OCI-LY7 (cell line): ENCODE data around the gene FBXW11. TPM values are rescaled to one million over a fixed set of nuclear protein-coding genes. Genes with fewer than 3 reads are reported as not detected.
A peak's percentile ranks its signal among the peaks of the same experiment; 100 is the strongest.

Experiments used
- BruUV-seq: library from RNA; stranded (reverse); fragments of 400-500 nt; replicated peaks from 2 replicates; lab custom pipeline; 2021; lab: Mats Ljungman, UMichigan
- CTCF ChIA-PET: fragments of 300-600 bp; sonication (Branson Sonifier 250); formaldehyde crosslinking; loops from one replicate; lab custom pipeline; 2022; ENCODE audit warnings: antibody characterized with exemption; ENCODE audit not compliant: unreplicated experiment; lab: Charles Lee
- POLR2A ChIA-PET: fragments of 300-600 bp; sonication (Branson Sonifier 250); formaldehyde crosslinking; loops from one replicate; lab custom pipeline; 2022; ENCODE audit warnings: antibody characterized with exemption; lab: Charles Lee
- DNase-seq: peaks from one replicate; pipeline ENCODE4 v3.0.0-alpha.2; 2015; ENCODE audit warnings: low spot score
- H2AFZ ChIP-seq: fragments of 200-600 bp; sonication (generic), shearing (Covaris generic); 2 replicates; pipeline ENCODE4 v1.6.1; 2014; ENCODE audit warnings: mild to moderate bottlenecking, antibody characterized with exemption, low read length, moderate library complexity
- H3K27ac ChIP-seq: fragments of 200-600 bp; sonication (generic); 2 replicates; pipeline ENCODE4 v1.5.1; 2014; ENCODE audit warnings: mixed run types, low read depth, mild to moderate bottlenecking, moderate library complexity, low read length, inconsistent platforms; ENCODE audit not compliant: poor library complexity, severe bottlenecking
- H3K36me3 ChIP-seq: fragments of 200-600 bp; sonication (generic); 2 replicates; pipeline ENCODE4 v1.6.1; 2014; ENCODE audit warnings: mild to moderate bottlenecking, antibody characterized with exemption, low read length, moderate library complexity, mixed read lengths; ENCODE audit not compliant: insufficient read depth
- H3K4me1 ChIP-seq: fragments of 200-600 bp; sonication (generic); 2 replicates; pipeline ENCODE4 v1.5.1; 2014; ENCODE audit warnings: mild to moderate bottlenecking, low read length; ENCODE audit not compliant: insufficient read depth, poor library complexity, severe bottlenecking
- H3K4me2 ChIP-seq: fragments of 200-600 bp; sonication (generic); 2 replicates; pipeline ENCODE4 v1.6.1; 2014; ENCODE audit warnings: mild to moderate bottlenecking, low read length
- H3K4me3 ChIP-seq: fragments of 200-600 bp; sonication (generic); 2 replicates; pipeline ENCODE4 v1.5.1; 2014; ENCODE audit warnings: mild to moderate bottlenecking, low read depth, low read length; ENCODE audit not compliant: poor library complexity, severe bottlenecking
- H3K79me2 ChIP-seq: fragments of 200-600 bp; sonication (generic); 2 replicates; pipeline ENCODE4 v1.6.1; 2016; ENCODE audit warnings: low read depth, mild to moderate bottlenecking, low read length, moderate library complexity, mixed read lengths; ENCODE audit not compliant: insufficient read depth
- H3K9me2 ChIP-seq: fragments of 200-600 bp; sonication (generic); 2 replicates; pipeline ENCODE4 v1.6.1; 2016; ENCODE audit warnings: mild to moderate bottlenecking, low read length, mixed read lengths; ENCODE audit not compliant: insufficient read depth
- H3K9me3 ChIP-seq: fragments of 200-600 bp; sonication (generic); 2 replicates; pipeline ENCODE4 v1.6.1; 2014; ENCODE audit warnings: mild to moderate bottlenecking, mixed run types, low read length, mixed read lengths
- H4K20me1 ChIP-seq: fragments of 200-600 bp; sonication (generic); 2 replicates; pipeline ENCODE4 v1.6.1; 2014; ENCODE audit warnings: mild to moderate bottlenecking, antibody characterized with exemption, low read length, moderate library complexity, mixed read lengths; ENCODE audit not compliant: insufficient read depth
- CTCF ChIP-seq: fragments of 200-600 bp; sonication (generic); conservative IDR thresholded peaks from 2 replicates; pipeline ENCODE4 v1.5.1; 2014; ENCODE audit warnings: mild to moderate bottlenecking, antibody characterized with exemption, low read length, moderate library complexity, mixed read lengths
- EZH2phosphoT487 ChIP-seq: fragments of 200-600 bp; sonication (generic); IDR thresholded peaks from 2 replicates; pipeline ENCODE4 v1.6.1; 2018; ENCODE audit warnings: low read depth, borderline replicate concordance, mild to moderate bottlenecking, mixed run types, antibody characterized with exemption, low read length, moderate library complexity, mixed read lengths
- intact Hi-C: fragments of 100-400 bp; cut with micrococcal nuclease; formaldehyde crosslinking; loops from one replicate; pipeline ENCODE4 v1.10.0; 2022; ENCODE audit not compliant: unreplicated experiment
- total RNA-seq, 2 experiments: library from RNA; depleted of rRNA in 1 of 2; stranded (reverse); fragments of >200 nt in 1 of 2; shearing (Covaris generic) in 1 of 2; gene quantifications; 2 replicates each; pipeline ENCODE4 v1.2.3, GENCODE V29; 2014 to 2022

Gene FBXW11
- total RNA-seq, 2 experiments from 2014 or later: 33.0 to 51.5 TPM

DNA sequence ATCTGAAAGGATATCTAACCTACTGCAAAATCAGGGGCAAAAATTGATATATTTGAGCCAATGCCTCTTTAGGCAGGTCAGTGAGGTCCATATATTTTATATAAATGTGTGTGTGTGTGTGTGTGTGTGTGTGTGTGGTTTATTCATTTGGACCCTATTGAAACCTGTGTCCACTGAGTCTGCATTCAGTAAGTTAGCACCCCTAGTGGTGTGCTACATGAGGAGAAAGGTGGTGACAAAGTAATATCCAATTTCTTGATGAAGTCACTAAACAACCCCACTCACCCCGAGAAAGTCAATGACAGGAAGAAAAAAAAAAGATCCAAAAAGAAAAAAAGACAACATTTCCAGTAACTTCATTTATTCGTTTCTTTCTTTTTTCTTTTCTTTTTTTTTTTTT, 4.1 kb downstream of the FBXW11 start:
- Histone ChIP-seq H3K4me1 (peaks cover 48% of the 10 kb centered on the region), H3K4me3 (no peak overlapping the region), H3K36me3 (peaks cover 3% of the 10 kb centered on the region), H3K9me2 (no peaks in the 10 kb centered on the region), H4K20me1 (peaks cover 44% of the 10 kb centered on the region; the same call in 1 of the 2 replicates), H3K27ac (no peak overlapping the region), H3K4me2 (no peak overlapping the region), H3K79me2 (peaks cover 89% of the 10 kb centered on the region), H3K9me3 (no peaks in the 10 kb centered on the region), H2AFZ (no peak overlapping the region)
- ChIA-PET POLR2A (no interaction called here), CTCF (no interaction called here)
- DNase-seq: peak; percentile 65
- no TSS peak for BruUV-seq
- intact Hi-C loops: loop anchor here (1.0 kb wide), 1 partner anchor 90 kb away; no protein-coding TSS in a partner anchor
- TF ChIP-seq EZH2phosphoT487 (no peak), CTCF (peak; percentile 80)

DNA sequence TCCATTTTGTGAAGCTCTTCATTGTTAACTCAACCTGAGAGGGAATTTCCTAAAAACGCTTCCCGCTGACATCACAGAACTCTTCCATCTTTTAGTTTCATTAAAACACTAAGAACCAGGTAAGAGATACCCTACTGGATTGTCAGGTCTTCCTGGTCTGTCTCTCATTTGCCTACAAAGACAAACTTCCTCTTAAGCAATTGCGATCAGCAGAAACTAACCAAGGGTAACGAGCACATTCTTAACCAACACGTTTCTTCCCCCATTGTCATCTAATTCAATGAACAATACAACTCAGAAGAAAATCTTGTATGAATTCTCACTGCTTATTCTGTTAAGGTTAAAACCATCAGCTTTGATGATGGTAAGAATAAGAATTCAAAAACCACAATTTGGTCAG, 6.6 kb downstream of the FBXW11 start:
- peak; percentile 60 for DNase-seq
- H3K9me3 ChIP-seq: no peaks in the 10 kb centered on the region
- ChIA-PET POLR2A (interaction anchor here (0.6 kb wide), 1 partner anchor 111 kb away, joined by 3 read pairs; no protein-coding TSS in a partner anchor), CTCF (no interaction called here)
- peaks cover 42% of the 10 kb centered on the region; the same call in 1 of the 2 replicates for H4K20me1 ChIP-seq
- H3K4me3 ChIP-seq: peak overlapping the region; percentile 56
- peaks cover 25% of the 10 kb centered on the region for H3K36me3 ChIP-seq
- peak overlapping the region; percentile 13; the same call in 1 of the 2 replicates for H2AFZ ChIP-seq
- H3K9me2 ChIP-seq: no peaks in the 10 kb centered on the region
- intact Hi-C loops: no loop called here
- H3K4me2 ChIP-seq: peak overlapping the region; percentile 73
- H3K27ac ChIP-seq: peak overlapping the region; percentile 27
- H3K79me2 ChIP-seq: peaks cover 97% of the 10 kb centered on the region
- peaks cover 52% of the 10 kb centered on the region for H3K4me1 ChIP-seq
- BruUV-seq: no TSS peak
- TF ChIP-seq CTCF (no peak), EZH2phosphoT487 (no peak)

DNA sequence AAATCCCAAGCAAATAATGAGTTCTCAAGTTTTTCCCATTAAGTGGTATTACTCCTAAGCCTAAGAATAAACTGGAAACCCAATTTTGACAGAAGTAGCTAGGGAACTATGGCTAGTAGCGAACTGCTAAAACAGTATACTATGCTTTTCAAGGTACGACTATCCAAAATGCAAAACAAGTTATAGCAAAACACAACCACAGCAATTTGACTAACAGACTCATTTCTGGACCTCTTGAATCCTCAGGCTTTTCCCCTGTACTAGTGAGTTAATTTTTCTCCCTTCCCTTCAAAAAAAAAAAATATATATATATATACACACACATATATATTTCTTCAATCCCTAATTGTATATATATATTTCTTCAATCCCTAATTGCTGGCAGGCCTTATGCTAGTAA, 7.3 kb downstream of the FBXW11 start:
- intact Hi-C loops: no loop called here
- no peak overlapping the region for H3K27ac ChIP-seq
- no peak for DNase-seq
- no TSS peak for BruUV-seq
- ChIA-PET POLR2A (interaction anchor here (0.6 to 2.4 kb wide), 3 partner anchors 9 to 33 kb away, joined by 3 to 13 read pairs (median 3); partner anchors contain the start of gene FBXW11), CTCF (no interaction called here)
- H3K9me3 ChIP-seq: no peaks in the 10 kb centered on the region
- H3K9me2 ChIP-seq: no peaks in the 10 kb centered on the region
- H3K4me2 ChIP-seq: peak overlapping the region; percentile 73
- no peak overlapping the region for H3K4me3 ChIP-seq
- H3K36me3 ChIP-seq: peaks cover 31% of the 10 kb centered on the region
- TF ChIP-seq EZH2phosphoT487 (no peak), CTCF (no peak)
- no peak overlapping the region for H2AFZ ChIP-seq
- H4K20me1 ChIP-seq: peaks cover 36% of the 10 kb centered on the region; the same call in 1 of the 2 replicates
- peaks cover 95% of the 10 kb centered on the region for H3K79me2 ChIP-seq
- peaks cover 47% of the 10 kb centered on the region for H3K4me1 ChIP-seq
